H9 (cell line): ENCODE results near the gene HLA-G. TPM values are rescaled to one million over a fixed set of nuclear protein-coding genes. Genes with fewer than 3 reads are reported as not detected.

Experiments used
- DNase-seq: peaks from one replicate; pipeline ENCODE4 v3.0.0-alpha.2; 2017
- H2AFZ ChIP-seq: one replicate; pipeline ENCODE4 v1.6.1; 2013; ENCODE audit warnings: mild to moderate bottlenecking, low read length, control low read depth, moderate library complexity
- H2AK5ac ChIP-seq: 2 replicates; pipeline ENCODE4 v1.6.1; 2013; ENCODE audit warnings: low read length, control low read depth, mixed read lengths; ENCODE audit not compliant: insufficient read length
- H2BK120ac ChIP-seq: one replicate; pipeline ENCODE4 v1.6.1; 2013; ENCODE audit warnings: low read depth, mild to moderate bottlenecking, low read length, control low read depth, inconsistent platforms; ENCODE audit not compliant: poor library complexity, severe bottlenecking
- H2BK12ac ChIP-seq: 2 replicates; pipeline ENCODE4 v1.6.1; 2013; ENCODE audit warnings: low read length, control low read depth, mixed read lengths, low read depth; ENCODE audit not compliant: insufficient read length
- H2BK15ac ChIP-seq: 2 replicates; pipeline ENCODE4 v1.6.1; 2013; ENCODE audit warnings: low read depth, low read length, control low read depth
- H2BK20ac ChIP-seq: one replicate; pipeline ENCODE4 v1.6.1; 2013; ENCODE audit warnings: low read depth, mild to moderate bottlenecking, low read length, control low read depth, inconsistent platforms; ENCODE audit not compliant: poor library complexity, severe bottlenecking
- H2BK5ac ChIP-seq: 2 replicates; pipeline ENCODE4 v1.6.1; 2013; ENCODE audit warnings: low read length, control low read depth, mixed read lengths; ENCODE audit not compliant: insufficient read length
- H3K14ac ChIP-seq: 2 replicates; pipeline ENCODE4 v1.6.1; 2013; ENCODE audit warnings: low read length, control low read depth; ENCODE audit not compliant: insufficient read depth
- H3K18ac ChIP-seq: 2 replicates; pipeline ENCODE4 v1.6.1; 2013; ENCODE audit warnings: low read depth, mild to moderate bottlenecking, mixed read lengths, low read length, control low read depth; ENCODE audit not compliant: insufficient read length
- H3K23ac ChIP-seq: 2 replicates; pipeline ENCODE4 v1.6.1; 2013; ENCODE audit warnings: low read length, control low read depth, mixed read lengths, low read depth; ENCODE audit not compliant: insufficient read length
- H3K23me2 ChIP-seq: 2 replicates; pipeline ENCODE4 v1.6.1; 2013; ENCODE audit warnings: low read depth, mild to moderate bottlenecking, mixed read lengths, low read length, control low read depth; ENCODE audit not compliant: insufficient read length, poor library complexity, severe bottlenecking
- H3K27ac ChIP-seq: 2 replicates; pipeline ENCODE4 v1.5.1; 2013; ENCODE audit warnings: low read length, control low read depth, mixed read lengths, low read depth; ENCODE audit not compliant: insufficient read length
- H3K27me3 ChIP-seq: 2 replicates; pipeline ENCODE4 v1.6.1; 2013; ENCODE audit warnings: low read length, control low read depth, inconsistent platforms; ENCODE audit not compliant: insufficient read depth
- H3K4ac ChIP-seq: 2 replicates; pipeline ENCODE4 v1.6.1; 2013; ENCODE audit warnings: low read depth, mild to moderate bottlenecking, control low read depth, inconsistent platforms, low read length, moderate library complexity
- H3K4me1 ChIP-seq: 2 replicates; pipeline ENCODE4 v1.6.1; 2013; ENCODE audit warnings: low read length, control low read depth, inconsistent platforms; ENCODE audit not compliant: insufficient read depth
- H3K4me2 ChIP-seq: 2 replicates; pipeline ENCODE4 v1.6.1; 2013; ENCODE audit warnings: low read length, control low read depth, mixed read lengths; ENCODE audit not compliant: insufficient read length, insufficient read depth
- H3K56ac ChIP-seq: 2 replicates; pipeline ENCODE4 v1.6.1; 2013; ENCODE audit warnings: low read depth, mild to moderate bottlenecking, mixed read lengths, low read length, control low read depth; ENCODE audit not compliant: insufficient read length
- H3K79me1 ChIP-seq: 2 replicates; pipeline ENCODE4 v1.6.1; 2013; ENCODE audit warnings: low read depth, mild to moderate bottlenecking, moderate library complexity, low read length, control low read depth, inconsistent platforms; ENCODE audit not compliant: insufficient read depth, poor library complexity, severe bottlenecking
- H3K79me2 ChIP-seq: 2 replicates; pipeline ENCODE4 v1.6.1; 2013; ENCODE audit warnings: low read length, control low read depth, inconsistent platforms; ENCODE audit not compliant: insufficient read depth
- H3K9ac ChIP-seq: 2 replicates; pipeline ENCODE4 v1.6.1; 2013; ENCODE audit warnings: low read length, control low read depth, mixed read lengths; ENCODE audit not compliant: insufficient read length; ENCODE audit errors: extremely low read depth
- H3K9me3 ChIP-seq: one replicate; pipeline ENCODE4 v1.6.1; 2013; ENCODE audit warnings: low read depth, low read length, inconsistent platforms; ENCODE audit not compliant: control insufficient read depth
- H3T11ph ChIP-seq: one replicate; pipeline ENCODE4 v1.6.1; 2013; ENCODE audit warnings: mild to moderate bottlenecking, low read length, control low read depth, inconsistent platforms
- H4K20me1 ChIP-seq: one replicate; pipeline ENCODE4 v1.6.1; 2013; ENCODE audit not compliant: control insufficient read depth, insufficient read length, insufficient read depth
- H4K5ac ChIP-seq: 2 replicates; pipeline ENCODE4 v1.6.1; 2013; ENCODE audit warnings: low read depth, mild to moderate bottlenecking, mixed read lengths, low read length, control low read depth; ENCODE audit not compliant: insufficient read length
- H4K8ac ChIP-seq: replicated peaks from 2 replicates; pipeline ENCODE4 v1.6.1; 2013; ENCODE audit warnings: low read length, control low read depth, mixed read lengths, low read depth; ENCODE audit not compliant: insufficient read length
- H4K91ac ChIP-seq: 2 replicates; pipeline ENCODE4 v1.6.1; 2013; ENCODE audit warnings: low read depth, mild to moderate bottlenecking, moderate library complexity, mixed read lengths, low read length, control low read depth; ENCODE audit not compliant: insufficient read length
- H3K27ac Mint-ChIP-seq, 3 experiments: 2 replicates in 2 of 3; 3 replicates in 1 of 3; pipeline ENCODE4 v1.8.0; 2020 to 2021; ENCODE audit warnings: mixed read lengths in 3 of 3, mild to moderate bottlenecking in 1 of 3, moderate library complexity in 1 of 3
- H3K27me3 Mint-ChIP-seq: 2 replicates; pipeline ENCODE4 v1.8.0; 2021; ENCODE audit warnings: low read depth, mild to moderate bottlenecking, moderate library complexity, mixed read lengths
- H3K36me3 Mint-ChIP-seq, 3 experiments: 2 replicates in 2 of 3; 3 replicates in 1 of 3; pipeline ENCODE4 v1.8.0; 2020 to 2021; ENCODE audit warnings: low read depth in 3 of 3, mixed read lengths in 3 of 3; ENCODE audit not compliant: insufficient read depth in 1 of 3
- H3K4me1 Mint-ChIP-seq, 2 experiments: 2 replicates each; pipeline ENCODE4 v1.8.0; 2020; ENCODE audit warnings: mixed read lengths in 2 of 2
- H3K4me3 Mint-ChIP-seq, 2 experiments: 2 replicates in 1 of 2; 3 replicates in 1 of 2; pipeline ENCODE4 v1.8.0; 2020 to 2021; ENCODE audit warnings: mild to moderate bottlenecking in 2 of 2, mixed read lengths in 2 of 2, moderate library complexity in 1 of 2
- H3K9me3 Mint-ChIP-seq, 2 experiments: 2 replicates in 1 of 2; 3 replicates in 1 of 2; pipeline ENCODE4 v1.8.0; 2020; ENCODE audit warnings: mild to moderate bottlenecking in 2 of 2, mixed read lengths in 2 of 2, moderate library complexity in 1 of 2
- WGBS: extraction: QIAGEN DNeasy Blood & Tissue Kit; methylation state at CpG from one replicate; pipeline ENCODE4 v1.1.7; 2013; ENCODE audit warnings: missing lambda C conversion rate, low lambda C conversion rate, mixed read lengths; ENCODE audit not compliant: insufficient read length; ENCODE audit errors: extremely low coverage; 5-methylcytosine and 5-hydroxymethylcytosine counted together
- total RNA-seq: library from RNA; stranded (reverse); gene quantifications from 2 replicates; pipeline ENCODE4 v1.2.1, GENCODE V29; 2021
- TF ChIP-seq, protein P1 (sequence below): fragments of 200-600 bp; sonication (generic); conservative IDR thresholded peaks from 3 replicates; pipeline ENCODE4 v1.8.0; 2021; ENCODE audit warnings: antibody characterized with exemption, mild to moderate bottlenecking

HLA-G gene
- total RNA-seq, 1 experiment from 2014 or later: 2.7 TPM

DNA sequence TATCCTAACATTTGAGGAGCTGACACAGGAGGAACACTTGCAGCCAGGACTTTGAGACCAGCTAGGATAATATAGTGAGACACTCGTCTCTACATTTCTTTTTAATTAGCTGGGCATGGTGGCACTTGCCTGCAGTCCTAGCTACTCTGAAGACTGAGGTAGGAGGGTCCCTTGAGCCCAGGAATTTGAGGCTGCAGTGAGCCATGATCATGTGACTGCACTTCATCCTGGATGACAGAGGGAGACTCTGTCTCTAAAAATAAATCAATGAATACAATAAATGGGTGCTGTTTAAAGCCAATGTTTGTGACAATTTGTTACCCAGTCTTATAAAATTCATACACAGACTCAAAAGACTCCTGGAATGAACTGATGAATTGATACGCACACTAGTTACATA lies 1.8 kb upstream of the HLA-G start:
- no peak overlapping the region for H3K4me2 ChIP-seq
- H4K8ac ChIP-seq: no peak overlapping the region
- no peaks in the 10 kb centered on the region for H3K4me1 ChIP-seq
- no peak overlapping the region for H2BK120ac ChIP-seq
- H3K4ac ChIP-seq: no peak overlapping the region
- H3K4me3 Mint-ChIP-seq: no peak overlapping the region
- no peaks in the 10 kb centered on the region for H3K79me1 ChIP-seq
- H3T11ph ChIP-seq: no peak overlapping the region
- no peak overlapping the region for H4K5ac ChIP-seq
- TF ChIP-seq, protein P1, sequence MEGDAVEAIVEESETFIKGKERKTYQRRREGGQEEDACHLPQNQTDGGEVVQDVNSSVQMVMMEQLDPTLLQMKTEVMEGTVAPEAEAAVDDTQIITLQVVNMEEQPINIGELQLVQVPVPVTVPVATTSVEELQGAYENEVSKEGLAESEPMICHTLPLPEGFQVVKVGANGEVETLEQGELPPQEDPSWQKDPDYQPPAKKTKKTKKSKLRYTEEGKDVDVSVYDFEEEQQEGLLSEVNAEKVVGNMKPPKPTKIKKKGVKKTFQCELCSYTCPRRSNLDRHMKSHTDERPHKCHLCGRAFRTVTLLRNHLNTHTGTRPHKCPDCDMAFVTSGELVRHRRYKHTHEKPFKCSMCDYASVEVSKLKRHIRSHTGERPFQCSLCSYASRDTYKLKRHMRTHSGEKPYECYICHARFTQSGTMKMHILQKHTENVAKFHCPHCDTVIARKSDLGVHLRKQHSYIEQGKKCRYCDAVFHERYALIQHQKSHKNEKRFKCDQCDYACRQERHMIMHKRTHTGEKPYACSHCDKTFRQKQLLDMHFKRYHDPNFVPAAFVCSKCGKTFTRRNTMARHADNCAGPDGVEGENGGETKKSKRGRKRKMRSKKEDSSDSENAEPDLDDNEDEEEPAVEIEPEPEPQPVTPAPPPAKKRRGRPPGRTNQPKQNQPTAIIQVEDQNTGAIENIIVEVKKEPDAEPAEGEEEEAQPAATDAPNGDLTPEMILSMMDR: no peak
- H3K14ac ChIP-seq: no peak overlapping the region
- no peaks in the 10 kb centered on the region for H4K20me1 ChIP-seq
- H3K4me1 Mint-ChIP-seq: peaks cover 5 to 17% of the 10 kb centered on the region in 2 experiments
- no peak for DNase-seq
- H2BK20ac ChIP-seq: no peak overlapping the region
- H3K27me3 Mint-ChIP-seq: peaks cover 71% of the 10 kb centered on the region
- no peak overlapping the region for H3K27ac ChIP-seq
- H3K9me3 ChIP-seq: no peaks in the 10 kb centered on the region
- H3K79me2 ChIP-seq: no peaks in the 10 kb centered on the region
- H3K23ac ChIP-seq: no peak overlapping the region
- H2BK15ac ChIP-seq: no peak overlapping the region
- H2BK5ac ChIP-seq: no peak overlapping the region
- peaks cover 11% of the 10 kb centered on the region for H3K23me2 ChIP-seq
- H3K56ac ChIP-seq: no peak overlapping the region
- no peak overlapping the region for H3K27ac Mint-ChIP-seq
- H3K27me3 ChIP-seq: peaks cover 12% of the 10 kb centered on the region; the same call in 1 of the 2 replicates
- H2AK5ac ChIP-seq: no peak overlapping the region
- H3K9me3 Mint-ChIP-seq: no peaks in the 10 kb centered on the region; a peak in 1 of 5 replicates
- no peak overlapping the region for H3K18ac ChIP-seq
- WGBS: no CpG with 5 or more reads among the region's 2 CpGs
- no peak overlapping the region for H4K91ac ChIP-seq
- no peak overlapping the region for H3K9ac ChIP-seq
- no peak overlapping the region for H2BK12ac ChIP-seq
- peaks cover 0 to 2% (median 0%) of the 10 kb centered on the region in 3 experiments; a peak in 2 of 7 replicates for H3K36me3 Mint-ChIP-seq
- no peak overlapping the region for H2AFZ ChIP-seq
